ENCODE data around the gene BLM. TPM values are rescaled to one million over a fixed set of nuclear protein-coding genes. Genes with fewer than 3 reads are reported as not detected.

BLM gene
- total RNA-seq, 1 donor from 2014 or later, result 58.0 TPM

DNA sequence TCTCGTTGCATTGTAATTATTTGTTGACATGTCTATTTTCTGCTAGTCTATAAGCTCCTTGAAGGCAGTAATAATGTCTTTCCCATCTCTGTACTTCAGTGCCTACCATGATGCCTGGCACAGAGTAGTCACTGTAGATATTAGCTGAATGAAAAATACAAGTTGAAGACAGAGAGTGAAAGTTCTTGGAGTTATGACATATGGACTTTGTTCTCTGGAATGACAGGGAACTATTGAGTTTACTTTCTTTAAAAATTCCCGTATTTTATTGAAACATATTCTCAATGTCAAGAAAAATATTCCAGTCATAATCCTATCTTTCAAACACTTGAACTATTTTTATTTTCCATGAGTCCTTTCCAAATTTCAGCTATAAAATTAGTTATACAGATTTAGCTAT is 3.0 kb downstream of the BLM start:
- no peak overlapping the region for H3K4me2 ChIP-seq
- H3K4me1 Mint-ChIP-seq, result peaks cover 19% of the 10 kb centered on the region
- peaks cover 2% of the 10 kb centered on the region for H3K27me3 Mint-ChIP-seq (ENCODE audit: insufficient read depth, low read depth)
- H3K27ac ChIP-seq, result no peak overlapping the region
- H3K9me3 Mint-ChIP-seq, result no peaks in the 10 kb centered on the region
- no peak overlapping the region for H2AFZ ChIP-seq (replicated peaks)
- H3K36me3 ChIP-seq, result peaks cover 6% of the 10 kb centered on the region
- H3K4me3 ChIP-seq, result no peak overlapping the region
- H3K4me1 ChIP-seq, result peaks cover 12% of the 10 kb centered on the region
- H3K27ac Mint-ChIP-seq, result no peak overlapping the region
- peaks cover 91% of the 10 kb centered on the region for H3K79me2 ChIP-seq (ENCODE audit: low read depth)
- TF ChIP-seq EZH2phosphoT487 (IDR thresholded peaks at IDR 0.05), result no peak
- TF ChIP-seq, protein P1, sequence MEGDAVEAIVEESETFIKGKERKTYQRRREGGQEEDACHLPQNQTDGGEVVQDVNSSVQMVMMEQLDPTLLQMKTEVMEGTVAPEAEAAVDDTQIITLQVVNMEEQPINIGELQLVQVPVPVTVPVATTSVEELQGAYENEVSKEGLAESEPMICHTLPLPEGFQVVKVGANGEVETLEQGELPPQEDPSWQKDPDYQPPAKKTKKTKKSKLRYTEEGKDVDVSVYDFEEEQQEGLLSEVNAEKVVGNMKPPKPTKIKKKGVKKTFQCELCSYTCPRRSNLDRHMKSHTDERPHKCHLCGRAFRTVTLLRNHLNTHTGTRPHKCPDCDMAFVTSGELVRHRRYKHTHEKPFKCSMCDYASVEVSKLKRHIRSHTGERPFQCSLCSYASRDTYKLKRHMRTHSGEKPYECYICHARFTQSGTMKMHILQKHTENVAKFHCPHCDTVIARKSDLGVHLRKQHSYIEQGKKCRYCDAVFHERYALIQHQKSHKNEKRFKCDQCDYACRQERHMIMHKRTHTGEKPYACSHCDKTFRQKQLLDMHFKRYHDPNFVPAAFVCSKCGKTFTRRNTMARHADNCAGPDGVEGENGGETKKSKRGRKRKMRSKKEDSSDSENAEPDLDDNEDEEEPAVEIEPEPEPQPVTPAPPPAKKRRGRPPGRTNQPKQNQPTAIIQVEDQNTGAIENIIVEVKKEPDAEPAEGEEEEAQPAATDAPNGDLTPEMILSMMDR (IDR thresholded peaks at IDR 0.05), result no peak
- no peak for TF ChIP-seq EZH2 (IDR thresholded peaks at IDR 0.05)
- DNase-seq (ENCODE audit: low spot score), result no peak
- no peaks in the 10 kb centered on the region for H3K27me3 ChIP-seq
- H3K36me3 Mint-ChIP-seq, result peaks cover 9% of the 10 kb centered on the region
- no peaks in the 10 kb centered on the region for H3F3A ChIP-seq (ENCODE audit: low read depth)
- H3K4me3 Mint-ChIP-seq, result no peak overlapping the region
- no peaks in the 10 kb centered on the region for H3K9me3 ChIP-seq (ENCODE audit: low read depth)
- peaks cover 13% of the 10 kb centered on the region for H4K20me1 ChIP-seq (ENCODE audit: low read depth)
- no peak overlapping the region for H3K9ac ChIP-seq

DNA sequence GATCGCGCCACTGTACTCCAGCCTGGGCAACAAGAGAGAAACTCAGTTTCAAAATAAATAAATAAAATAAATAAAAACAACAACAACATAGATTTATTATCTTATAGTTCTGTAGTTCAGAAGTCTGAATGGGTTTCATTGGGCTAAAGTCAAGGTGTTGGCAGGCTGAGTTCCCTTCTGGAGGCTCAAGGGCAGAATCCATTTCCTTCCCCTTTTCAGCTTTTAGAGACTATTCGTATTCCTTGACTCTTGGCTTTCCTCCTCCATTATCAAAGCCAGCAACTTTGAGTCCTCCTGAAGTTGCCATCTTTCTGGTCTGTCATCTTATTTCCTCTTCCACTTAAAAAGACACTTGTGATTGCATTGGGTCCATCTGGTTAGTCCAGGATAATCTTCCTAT is 12.1 kb downstream of the BLM start:
- H3K4me2 ChIP-seq, result no peak overlapping the region
- H3K4me3 ChIP-seq, result no peak overlapping the region
- peaks cover 10% of the 10 kb centered on the region for H3K9me3 Mint-ChIP-seq
- H3K4me3 Mint-ChIP-seq, result no peak overlapping the region
- no peak overlapping the region for H3K27ac ChIP-seq
- H3K36me3 ChIP-seq, result peaks cover 8% of the 10 kb centered on the region
- no peaks in the 10 kb centered on the region for H3K4me1 ChIP-seq
- H3K36me3 Mint-ChIP-seq, result peaks cover 26% of the 10 kb centered on the region
- TF ChIP-seq, protein P1 (IDR thresholded peaks at IDR 0.05), result no peak
- no peak for TF ChIP-seq EZH2 (IDR thresholded peaks at IDR 0.05)
- peaks cover 2% of the 10 kb centered on the region for H3K27me3 Mint-ChIP-seq (ENCODE audit: insufficient read depth, low read depth)
- no peaks in the 10 kb centered on the region for H3K27me3 ChIP-seq
- H3K9ac ChIP-seq, result no peak overlapping the region
- no peaks in the 10 kb centered on the region for H3F3A ChIP-seq (ENCODE audit: low read depth)
- H4K20me1 ChIP-seq (ENCODE audit: low read depth), result no peaks in the 10 kb centered on the region
- H3K9me3 ChIP-seq (ENCODE audit: low read depth), result no peaks in the 10 kb centered on the region
- no peak overlapping the region for H2AFZ ChIP-seq (replicated peaks)
- no peaks in the 10 kb centered on the region for H3K4me1 Mint-ChIP-seq
- DNase-seq (ENCODE audit: low spot score), result no peak
- no peak overlapping the region for H3K27ac Mint-ChIP-seq
- H3K79me2 ChIP-seq (ENCODE audit: low read depth), result peaks cover 100% of the 10 kb centered on the region

GRCh38 chr15:90730290-90730689 is 13.1 kb downstream of the BLM start:
- DNase-seq (ENCODE audit: low spot score), result no peak
- H3K9me3 ChIP-seq (ENCODE audit: low read depth), result no peaks in the 10 kb centered on the region
- no peak overlapping the region for H3K27ac ChIP-seq
- no peaks in the 10 kb centered on the region for H4K20me1 ChIP-seq (ENCODE audit: low read depth)
- Mint-ChIP-seq H3K27ac (no peak overlapping the region), H3K27me3 (ENCODE audit: insufficient read depth, low read depth) (no peaks in the 10 kb centered on the region), H3K9me3 (peaks cover 10% of the 10 kb centered on the region), H3K36me3 (peaks cover 27% of the 10 kb centered on the region), H3K4me1 (no peaks in the 10 kb centered on the region), H3K4me3 (no peak overlapping the region)
- no peaks in the 10 kb centered on the region for H3F3A ChIP-seq (ENCODE audit: low read depth)
- no peaks in the 10 kb centered on the region for H3K27me3 ChIP-seq
- H3K4me1 ChIP-seq, result no peaks in the 10 kb centered on the region
- no peak overlapping the region for H2AFZ ChIP-seq (replicated peaks)
- H3K36me3 ChIP-seq, result peaks cover 8% of the 10 kb centered on the region
- no peak for TF ChIP-seq EZH2phosphoT487 (IDR thresholded peaks at IDR 0.05)
- TF ChIP-seq, protein P1 (IDR thresholded peaks at IDR 0.05), result no peak
- TF ChIP-seq EZH2 (IDR thresholded peaks at IDR 0.05), result no peak
- H3K4me2 ChIP-seq, result no peak overlapping the region
- H3K9ac ChIP-seq, result no peak overlapping the region
- peaks cover 97% of the 10 kb centered on the region for H3K79me2 ChIP-seq (ENCODE audit: low read depth)
- no peak overlapping the region for H3K4me3 ChIP-seq

Data from neural progenitor cell (in vitro differentiated cells).